SK-N-SH (cell line): ENCODE results near the gene LPCAT2.

Source experiments
- CHD2 ChIP-seq: fragments of 150-350 bp; IDR thresholded peaks from 2 replicates; pipeline ENCODE4 v1.6.1; 2018; ENCODE audit warnings: low read length; ENCODE audit not compliant: partially characterized antibody
- CTCF ChIP-seq: fragments of 200-600 bp; sonication (generic); IDR thresholded peaks from 2 replicates; pipeline ENCODE4 v1.6.1; 2017; ENCODE audit warnings: antibody characterized with exemption, mild to moderate bottlenecking, moderate library complexity
- EP300 ChIP-seq, 2 experiments: IDR thresholded peaks; 2 replicates each; pipeline versions ENCODE4 v1.4.0 to v1.6.1; 2012; ENCODE audit warnings: borderline replicate concordance in 1 of 2, low read depth in 1 of 2, low read length in 1 of 2
- EZH2phosphoT487 ChIP-seq: fragments of 200-600 bp; sonication (generic); IDR thresholded peaks from 2 replicates; pipeline ENCODE4 v1.6.1; 2017; ENCODE audit warnings: low read depth, mixed run types, mild to moderate bottlenecking, antibody characterized with exemption, moderate library complexity, borderline replicate concordance
- FOXM1 ChIP-seq: IDR thresholded peaks from 2 replicates; pipeline ENCODE4 v1.4.0; 2012; ENCODE audit warnings: low read depth, mild to moderate bottlenecking
- GATA2 ChIP-seq: sonication (generic); formaldehyde crosslinking; IDR thresholded peaks from 2 replicates; pipeline ENCODE4 v1.5.0; 2020; ENCODE audit warnings: mild to moderate bottlenecking, missing genetic modification reagents
- MEF2A ChIP-seq: IDR thresholded peaks from 2 replicates; pipeline ENCODE4 v1.4.0; 2012; ENCODE audit warnings: low read depth, borderline replicate concordance
- POLR2AphosphoS5 ChIP-seq: IDR thresholded peaks from 2 replicates; pipeline ENCODE4 v1.6.1; 2012; ENCODE audit warnings: low read depth, low read length
- RAD21 ChIP-seq: IDR thresholded peaks from 2 replicates; pipeline ENCODE4 v1.6.1; 2012; ENCODE audit warnings: mild to moderate bottlenecking, low read length
- RCOR1 ChIP-seq: fragments of 150-350 bp; IDR thresholded peaks from 2 replicates; pipeline ENCODE4 v1.6.1; 2017; ENCODE audit warnings: antibody characterized with exemption, low read length
- SIN3A ChIP-seq: IDR thresholded peaks from 2 replicates; pipeline ENCODE4 v1.6.1; 2012; ENCODE audit warnings: low read depth, mild to moderate bottlenecking, low read length, moderate library complexity, borderline replicate concordance
- TEAD4 ChIP-seq: IDR thresholded peaks from 2 replicates; pipeline ENCODE4 v1.4.0; 2012; ENCODE audit warnings: mild to moderate bottlenecking, borderline replicate concordance; ENCODE audit not compliant: insufficient read depth
- TF ChIP-seq, protein P1 (sequence below): IDR thresholded peaks from 2 replicates; pipeline ENCODE4 v1.4.0; 2012; ENCODE audit warnings: low read depth, borderline replicate concordance
- TF ChIP-seq, protein P2 (sequence below): IDR thresholded peaks from 2 replicates; pipeline ENCODE4 v1.4.0; 2012; ENCODE audit warnings: low read depth

DNA sequence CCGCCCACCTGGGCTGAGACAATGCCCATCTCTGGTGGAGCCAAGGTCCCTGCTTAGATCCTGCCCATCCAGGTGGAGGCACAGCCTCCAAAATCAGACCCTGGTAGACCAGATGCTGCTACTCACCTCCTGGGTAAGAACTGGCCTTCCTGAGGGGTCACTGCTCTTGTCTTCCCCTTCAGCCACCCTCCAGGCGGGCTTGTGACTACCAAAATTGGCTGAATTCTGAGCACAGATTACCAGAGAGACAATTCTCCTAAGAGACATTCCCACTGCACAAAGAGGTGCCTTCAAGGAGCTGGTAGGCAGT, 19.0 kb upstream of the LPCAT2 start:
- TF ChIP-seq GATA2 (CRISPR knock-in tag) (no peak), CTCF (no peak), FOXM1 (no peak), RAD21 (no peak), CHD2 (no peak), EZH2phosphoT487 (no peak), MEF2A (no peak), EP300 (IDR thresholded peaks at IDR 0.05; ENCODE audit: borderline replicate concordance in 1 of 2, low read depth in 1 of 2, low read length in 1 of 2) (no peak), TEAD4 (no peak), POLR2AphosphoS5 (no peak), SIN3A (no peak), RCOR1 (no peak)
- TF ChIP-seq, protein P1, sequence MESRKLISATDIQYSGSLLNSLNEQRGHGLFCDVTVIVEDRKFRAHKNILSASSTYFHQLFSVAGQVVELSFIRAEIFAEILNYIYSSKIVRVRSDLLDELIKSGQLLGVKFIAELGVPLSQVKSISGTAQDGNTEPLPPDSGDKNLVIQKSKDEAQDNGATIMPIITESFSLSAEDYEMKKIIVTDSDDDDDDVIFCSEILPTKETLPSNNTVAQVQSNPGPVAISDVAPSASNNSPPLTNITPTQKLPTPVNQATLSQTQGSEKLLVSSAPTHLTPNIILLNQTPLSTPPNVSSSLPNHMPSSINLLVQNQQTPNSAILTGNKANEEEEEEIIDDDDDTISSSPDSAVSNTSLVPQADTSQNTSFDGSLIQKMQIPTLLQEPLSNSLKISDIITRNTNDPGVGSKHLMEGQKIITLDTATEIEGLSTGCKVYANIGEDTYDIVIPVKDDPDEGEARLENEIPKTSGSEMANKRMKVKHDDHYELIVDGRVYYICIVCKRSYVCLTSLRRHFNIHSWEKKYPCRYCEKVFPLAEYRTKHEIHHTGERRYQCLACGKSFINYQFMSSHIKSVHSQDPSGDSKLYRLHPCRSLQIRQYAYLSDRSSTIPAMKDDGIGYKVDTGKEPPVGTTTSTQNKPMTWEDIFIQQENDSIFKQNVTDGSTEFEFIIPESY, result no peak
- TF ChIP-seq, protein P2, sequence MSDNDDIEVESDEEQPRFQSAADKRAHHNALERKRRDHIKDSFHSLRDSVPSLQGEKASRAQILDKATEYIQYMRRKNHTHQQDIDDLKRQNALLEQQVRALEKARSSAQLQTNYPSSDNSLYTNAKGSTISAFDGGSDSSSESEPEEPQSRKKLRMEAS, result no peak
